ENCODE data around the gene SMCHD1.
"Not testable (repeated sequence)": the region's sequence is repeated elsewhere in the genome, so short reads cannot be mapped to it uniquely, and the experiment has no call there.

SMCHD1 gene

GRCh38 chr18:2654928-2655177 is 673 bp upstream of the SMCHD1 start:
- peak overlapping the region; percentile 97 for H3K27ac ChIP-seq

GRCh38 chr18:2655954-2656236 is 369 bp downstream of the SMCHD1 start:
- DNase-seq (ENCODE audit: low spot score) = no peak
- ChIA-PET CTCF (interaction anchor here (0.7 to 1.8 kb wide), 3 partner anchors 82 to 798 kb away, joined by 3 to 5 read pairs (median 5); no protein-coding TSS in a partner anchor), POLR2A (ENCODE audit: low non-redundant PET) (interaction anchor here (0.6 to 1.4 kb wide), 4 partner anchors 19 to 90 kb away, joined by 3 to 4 read pairs (median 4); partner anchors contain the start of genes METTL4 and NDC80)
- TF ChIP-seq CTCF (conservative IDR thresholded peaks at IDR 0.05; ENCODE audit: low read depth) = no peak
- H3K27ac ChIP-seq = peak overlapping the region; percentile 97

More at GRCh38 chr18:2654928-2655177, 673 bp upstream of the SMCHD1 start:
- POLR2A ChIA-PET (ENCODE audit: low non-redundant PET) = no interaction called here
- TF ChIP-seq CTCF (conservative IDR thresholded peaks at IDR 0.05; ENCODE audit: low read depth) = no peak
- peak; percentile 30 for DNase-seq (ENCODE audit: low spot score)
- CTCF ChIA-PET = interaction anchor here (0.7 to 0.9 kb wide), 2 partner anchors 61 to 1966 kb away, joined by 3 to 4 read pairs; no protein-coding TSS in a partner anchor

GRCh38 chr18:2656237-2656980 is 883 bp downstream of the SMCHD1 start:
- peak; percentile 41 for DNase-seq (ENCODE audit: low spot score)
- ChIA-PET CTCF (interaction anchor here (1.0 to 1.8 kb wide), 2 partner anchors 83 to 85 kb away, joined by 3 to 5 read pairs; no protein-coding TSS in a partner anchor), POLR2A (ENCODE audit: low non-redundant PET) (interaction anchor here (0.6 to 1.4 kb wide), 5 partner anchors 19 to 90 kb away, joined by 3 to 4 read pairs (median 4); partner anchors contain the start of genes METTL4 and NDC80)
- peak overlapping the region; percentile 97 for H3K27ac ChIP-seq
- no peak for TF ChIP-seq CTCF (conservative IDR thresholded peaks at IDR 0.05; ENCODE audit: low read depth)

GRCh38 chr18:2656981-2657512 is 1.5 kb downstream of the SMCHD1 start:
- POLR2A ChIA-PET (ENCODE audit: low non-redundant PET) = interaction anchor here (1.0 kb wide), 1 partner anchor 23 kb away, joined by 4 read pairs; no protein-coding TSS in a partner anchor
- CTCF ChIA-PET = interaction anchor here (1.8 kb wide), 1 partner anchor 83 kb away, joined by 5 read pairs; no protein-coding TSS in a partner anchor
- no peak for DNase-seq (ENCODE audit: low spot score)
- no peak for TF ChIP-seq CTCF (conservative IDR thresholded peaks at IDR 0.05; ENCODE audit: low read depth)
- H3K27ac ChIP-seq = peak overlapping the region; percentile 97

- peak; percentile 21 for DNase-seq (ENCODE audit: low spot score)
- ChIA-PET POLR2A (ENCODE audit: low non-redundant PET) (interaction anchor here (1.1 kb wide), 1 partner anchor 86 kb away, joined by 3 read pairs; the partner anchor contains the start of gene NDC80), CTCF (no interaction called here)
- no peak for TF ChIP-seq CTCF (conservative IDR thresholded peaks at IDR 0.05; ENCODE audit: low read depth)
- peak overlapping the region; percentile 57 for H3K27ac ChIP-seq
These were observed 2.4 kb downstream of the SMCHD1 start for GRCh38 chr18:2657788-2658458.

- DNase-seq (ENCODE audit: low spot score); H3K27ac ChIP-seq; POLR2A ChIA-PET (ENCODE audit: low non-redundant PET); CTCF ChIA-PET: not testable (repeated sequence)
These were observed 5.3 kb downstream of the SMCHD1 start for GRCh38 chr18:2660849-2661248.

GRCh38 chr18:2662288-2662687 is 6.8 kb downstream of the SMCHD1 start:
- DNase-seq (ENCODE audit: low spot score); H3K27ac ChIP-seq; CTCF ChIA-PET; POLR2A ChIA-PET (ENCODE audit: low non-redundant PET): not testable (repeated sequence)

Data from RWPE1 (cell line).